Omental fat pad (tissue), 4 donors: Measurements from ENCODE around the gene MLH1. TPM values are rescaled to one million over a fixed set of nuclear protein-coding genes. Genes with fewer than 3 reads are reported as not detected.

Source experiments
- ATAC-seq: fragments of 150-250 bp; one replicate; pipeline ENCODE4 v1.9.1; 2016; ENCODE audit warnings: mild to moderate bottlenecking, moderate library complexity; ENCODE audit not compliant: low FRiP score
- DNase-seq: peaks from one replicate; pipeline ENCODE4 v3.0.0-alpha.2; 2019; ENCODE audit warnings: low spot score
- total RNA-seq, 4 donors: library from RNA; depleted of rRNA; stranded (reverse); fragments of >200 nt; gene quantifications; one replicate each; pipeline ENCODE4 v1.1.0, GENCODE V29; 2016
- TF ChIP-seq, protein P1 (sequence below), 3 donors: fragments of 450-650 bp; IDR thresholded peaks; one replicate each; pipeline ENCODE4 v1.5.1; 2016 to 2017; ENCODE audit warnings: antibody characterized with exemption in 3 of 3, mild to moderate bottlenecking in 3 of 3, moderate library complexity in 2 of 3

The MLH1 gene
- total RNA-seq, 4 donors from 2014 or later, result 23.2 to 30.3 (median 28.6) TPM

DNA sequence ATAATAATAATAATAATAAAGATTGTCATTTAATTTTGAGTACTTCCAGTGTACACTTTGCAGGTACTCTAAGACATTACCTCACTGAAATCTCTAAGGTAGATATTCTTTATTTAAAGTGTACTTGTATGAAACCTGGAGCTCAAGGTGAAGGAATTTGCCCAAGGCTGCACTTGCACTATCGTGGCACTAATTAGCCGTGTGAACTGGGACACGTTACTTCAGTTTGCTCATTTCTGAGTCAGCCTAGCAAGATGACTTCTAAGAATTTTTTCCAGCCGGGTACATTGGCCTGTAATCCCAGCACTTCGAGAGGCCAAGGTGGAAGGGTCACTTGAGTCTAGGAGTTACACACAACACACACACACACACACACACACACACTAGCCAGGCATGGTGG, 33.5 kb downstream of the MLH1 start:
- no peak for ATAC-seq
- DNase-seq, result no peak
- TF ChIP-seq, protein P1, sequence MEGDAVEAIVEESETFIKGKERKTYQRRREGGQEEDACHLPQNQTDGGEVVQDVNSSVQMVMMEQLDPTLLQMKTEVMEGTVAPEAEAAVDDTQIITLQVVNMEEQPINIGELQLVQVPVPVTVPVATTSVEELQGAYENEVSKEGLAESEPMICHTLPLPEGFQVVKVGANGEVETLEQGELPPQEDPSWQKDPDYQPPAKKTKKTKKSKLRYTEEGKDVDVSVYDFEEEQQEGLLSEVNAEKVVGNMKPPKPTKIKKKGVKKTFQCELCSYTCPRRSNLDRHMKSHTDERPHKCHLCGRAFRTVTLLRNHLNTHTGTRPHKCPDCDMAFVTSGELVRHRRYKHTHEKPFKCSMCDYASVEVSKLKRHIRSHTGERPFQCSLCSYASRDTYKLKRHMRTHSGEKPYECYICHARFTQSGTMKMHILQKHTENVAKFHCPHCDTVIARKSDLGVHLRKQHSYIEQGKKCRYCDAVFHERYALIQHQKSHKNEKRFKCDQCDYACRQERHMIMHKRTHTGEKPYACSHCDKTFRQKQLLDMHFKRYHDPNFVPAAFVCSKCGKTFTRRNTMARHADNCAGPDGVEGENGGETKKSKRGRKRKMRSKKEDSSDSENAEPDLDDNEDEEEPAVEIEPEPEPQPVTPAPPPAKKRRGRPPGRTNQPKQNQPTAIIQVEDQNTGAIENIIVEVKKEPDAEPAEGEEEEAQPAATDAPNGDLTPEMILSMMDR (IDR thresholded peaks at IDR 0.05), result no peak

DNA sequence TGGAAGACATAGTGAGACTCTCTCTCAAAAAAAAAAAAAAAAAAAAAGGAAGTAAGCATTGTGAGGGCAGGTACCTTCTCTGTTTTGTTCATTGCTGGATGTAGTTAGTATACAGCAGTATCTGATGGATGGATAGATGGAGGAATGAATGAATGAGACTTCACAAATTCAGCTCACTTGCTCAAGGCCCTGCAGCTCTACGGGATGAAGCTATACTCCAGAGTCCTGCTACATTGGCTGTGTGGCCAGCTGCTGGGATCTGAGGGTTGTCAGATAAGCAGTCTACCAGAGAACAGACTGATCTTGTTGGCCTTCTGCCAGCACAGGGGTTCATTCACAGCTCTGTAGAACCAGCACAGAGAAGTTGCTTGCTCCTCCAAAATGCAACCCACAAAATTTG, 35.0 kb downstream of the MLH1 start:
- TF ChIP-seq, protein P1 (IDR thresholded peaks at IDR 0.05), result no peak
- ATAC-seq (no peak), DNase-seq (no peak)

DNA sequence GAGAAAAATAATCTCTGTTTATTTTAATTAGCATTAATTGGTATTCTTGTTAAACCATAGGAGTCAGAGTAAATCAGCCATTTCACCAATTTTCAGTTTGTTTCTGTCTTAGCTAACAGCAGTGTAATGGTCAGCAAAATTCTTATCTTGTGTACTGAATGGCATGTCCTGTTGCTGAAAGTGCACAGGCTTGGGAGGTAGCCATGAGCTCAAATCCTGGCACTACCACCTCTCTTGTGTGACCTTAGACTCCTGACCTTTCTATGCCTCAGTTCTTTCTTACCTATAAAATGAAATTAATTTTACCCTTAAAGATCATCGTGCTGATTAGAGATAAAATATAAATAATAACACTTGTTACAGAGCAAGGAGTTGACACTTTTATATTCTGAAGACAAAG, 35.8 kb downstream of the MLH1 start:
- TF ChIP-seq, protein P1 (IDR thresholded peaks at IDR 0.05), result no peak
- no peak for ATAC-seq
- no peak for DNase-seq

DNA sequence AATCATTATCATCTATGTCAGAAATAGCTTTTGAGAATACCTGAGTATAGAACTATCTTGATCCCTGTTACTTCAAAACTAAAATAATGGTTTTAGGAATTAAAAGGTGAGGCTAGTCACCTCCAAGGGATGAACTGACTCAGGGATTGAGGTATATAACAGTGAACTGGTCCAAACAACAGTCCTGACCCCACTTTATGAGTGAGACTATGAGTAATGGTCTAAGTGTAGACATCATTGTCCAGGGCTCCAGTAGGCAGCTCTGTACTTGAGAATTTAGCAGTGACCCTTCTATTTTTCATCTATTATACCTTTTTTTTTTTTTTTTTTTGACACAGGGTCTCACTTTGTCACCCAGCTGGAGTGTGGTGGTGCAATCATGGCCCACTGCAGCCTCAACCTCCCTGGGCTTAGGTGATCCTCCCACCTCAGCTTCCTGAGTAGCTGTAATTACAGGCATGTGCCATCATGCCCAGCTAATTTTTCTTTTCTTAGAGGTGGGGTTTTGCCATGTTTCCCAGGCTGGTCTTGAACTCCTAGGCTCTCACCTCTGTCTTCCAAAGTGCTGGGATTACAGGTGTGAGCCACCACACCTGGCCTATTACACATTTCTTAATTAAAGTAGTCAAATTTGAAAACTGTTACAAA, 36.3 kb downstream of the MLH1 start:
- TF ChIP-seq, protein P1 (IDR thresholded peaks at IDR 0.05), result no peak
- no peak for ATAC-seq

DNA sequence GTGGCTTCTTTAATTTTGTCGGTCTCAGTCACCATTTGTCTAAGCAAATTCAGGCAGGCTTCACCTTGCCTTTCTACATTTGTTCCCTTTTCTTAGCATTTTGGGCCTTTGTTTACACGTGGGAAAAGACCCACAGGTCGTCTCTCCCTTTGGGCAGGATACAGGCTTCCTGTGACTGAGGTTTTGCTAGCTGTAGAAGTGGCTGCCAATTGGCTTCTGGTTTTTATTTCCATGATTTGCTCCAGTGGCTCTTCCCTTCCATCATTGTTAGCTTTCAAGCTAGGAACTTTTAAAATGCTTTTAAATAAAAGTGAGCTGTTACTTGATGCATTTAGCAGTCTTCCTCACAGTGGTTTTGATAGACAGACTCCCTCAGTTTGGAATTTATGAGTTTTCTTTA, 37.3 kb downstream of the MLH1 start:
- ATAC-seq (no peak), DNase-seq (no peak)
- TF ChIP-seq, protein P1 (IDR thresholded peaks at IDR 0.05), result no peak

More for the DNA sequence above, 36.3 kb downstream of the MLH1 start:
- DNase-seq, result no peak

DNA sequence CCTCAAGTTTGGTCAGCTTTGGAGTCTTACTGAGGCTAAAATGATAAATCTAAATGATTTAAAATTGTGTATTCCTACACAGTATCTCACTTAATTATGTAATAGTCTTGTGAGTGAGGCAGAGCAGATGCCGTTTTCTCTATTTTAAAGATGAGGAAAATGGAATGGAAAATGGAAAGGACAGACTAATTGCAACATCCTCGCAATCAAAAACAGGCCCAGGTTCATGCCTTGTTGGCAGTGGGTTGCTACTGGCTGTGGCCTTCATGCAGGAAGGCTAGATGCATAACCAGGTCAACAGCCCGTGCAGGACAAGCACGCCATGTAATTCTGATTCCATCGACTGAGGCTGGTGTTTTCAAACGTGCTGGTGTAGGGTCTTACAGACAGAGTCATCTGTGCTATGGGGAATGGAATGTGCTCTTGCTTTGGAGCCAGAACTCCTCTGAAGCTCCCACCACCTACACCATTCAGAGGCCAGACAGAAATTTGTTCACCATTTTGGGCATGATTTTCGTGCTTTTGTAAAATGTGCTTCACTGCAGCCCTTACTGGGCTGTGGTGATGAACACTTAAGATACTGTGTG, 37.9 kb downstream of the MLH1 start:
- ATAC-seq (no peak), DNase-seq (no peak)
- TF ChIP-seq, protein P1 (IDR thresholded peaks at IDR 0.05), result no peak

DNA sequence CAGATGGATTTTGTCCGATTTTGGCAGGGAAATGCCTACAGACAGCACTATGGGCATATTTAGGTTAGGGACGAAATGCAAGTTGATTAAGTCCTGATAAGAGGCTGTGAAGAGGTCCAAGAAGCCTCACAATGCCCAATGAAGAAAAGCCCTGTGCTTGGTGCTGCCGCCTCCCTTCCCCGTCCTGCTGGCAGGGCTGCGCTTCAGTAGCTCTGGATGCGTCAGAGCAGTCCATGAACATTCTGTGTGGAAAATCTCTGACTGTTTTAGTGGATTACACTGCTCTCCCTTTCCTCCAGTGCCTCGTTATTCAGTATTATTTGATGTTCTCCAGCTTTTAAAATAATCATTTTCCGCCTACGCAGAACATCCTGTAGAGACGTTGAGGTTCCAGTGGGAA, 39.6 kb downstream of the MLH1 start:
- DNase-seq (no peak), ATAC-seq (peak; percentile 53)
- TF ChIP-seq, protein P1 (IDR thresholded peaks at IDR 0.05), result no peak
